HepG2 (cell line): ENCODE measurements around the gene THRAP3. TPM values are rescaled to one million over a fixed set of nuclear protein-coding genes. Genes with fewer than 3 reads are reported as not detected.
A peak's percentile ranks its signal among the peaks of the same experiment; 100 is the strongest.

Experiments
- ARID4A ChIP-seq: sonication (generic); formaldehyde crosslinking; IDR thresholded peaks from 2 replicates; pipeline ENCODE4 v1.5.0; 2020; ENCODE audit warnings: mild to moderate bottlenecking, missing genetic modification reagents, borderline replicate concordance
- ARID5B ChIP-seq: IDR thresholded peaks from 2 replicates; pipeline ENCODE4 v1.4.0; 2020; ENCODE audit warnings: mild to moderate bottlenecking, missing genetic modification reagents
- HBP1 ChIP-seq: IDR thresholded peaks from 2 replicates; pipeline ENCODE4 v1.6.1; 2016; ENCODE audit warnings: low read depth, control low read depth
- HDAC1 ChIP-seq: sonication (generic); formaldehyde crosslinking; IDR thresholded peaks from 2 replicates; pipeline ENCODE4 v1.5.1; 2020; ENCODE audit warnings: mild to moderate bottlenecking, missing genetic modification reagents
- MED13 ChIP-seq: sonication (generic); formaldehyde crosslinking; IDR thresholded peaks from 2 replicates; pipeline ENCODE4 v1.5.0; 2020; ENCODE audit warnings: missing genetic modification reagents
- SRSF4 ChIP-seq: fragments of 200-400 bp; formaldehyde crosslinking; IDR thresholded peaks from one replicate; pipeline ENCODE4 v1.6.1; 2018; ENCODE audit warnings: mild to moderate bottlenecking, low read depth, low read length, moderate library complexity; ENCODE audit not compliant: poor library complexity, severe bottlenecking
- TBX2 ChIP-seq: sonication (generic); formaldehyde crosslinking; IDR thresholded peaks from 2 replicates; pipeline ENCODE4 v1.5.0; 2020; ENCODE audit warnings: missing genetic modification reagents, mild to moderate bottlenecking, borderline replicate concordance
- ZNF264 ChIP-seq: sonication (generic); formaldehyde crosslinking; IDR thresholded peaks from 2 replicates; pipeline ENCODE4 v1.4.0; 2020; ENCODE audit warnings: missing genetic modification reagents
- ZNF562 ChIP-seq: sonication (generic); formaldehyde crosslinking; IDR thresholded peaks from 2 replicates; pipeline ENCODE4 v1.8.0; 2022; ENCODE audit warnings: missing genetic modification reagents, borderline replicate concordance
- ZNF569 ChIP-seq: sonication (generic); formaldehyde crosslinking; IDR thresholded peaks from 2 replicates; pipeline ENCODE4 v1.5.0; 2020; ENCODE audit warnings: mild to moderate bottlenecking, missing genetic modification reagents, moderate library complexity, borderline replicate concordance
- ZNF652 ChIP-seq: IDR thresholded peaks from 2 replicates; pipeline ENCODE4 v1.6.1; 2016; ENCODE audit warnings: low read depth, borderline replicate concordance
- ZNF710 ChIP-seq: sonication (generic); formaldehyde crosslinking; IDR thresholded peaks from 2 replicates; pipeline ENCODE4 v1.5.0; 2020; ENCODE audit warnings: mild to moderate bottlenecking, missing genetic modification reagents, borderline replicate concordance
- ZNF75D ChIP-seq: sonication (generic); formaldehyde crosslinking; IDR thresholded peaks from 2 replicates; pipeline ENCODE4 v1.8.1; 2023; ENCODE audit warnings: missing genetic modification reagents, mild to moderate bottlenecking, borderline replicate concordance
- ZNF773 ChIP-seq: sonication (generic); formaldehyde crosslinking; IDR thresholded peaks from 2 replicates; pipeline ENCODE4 v1.4.0; 2020; ENCODE audit warnings: missing genetic modification reagents, borderline replicate concordance
- ZSCAN21 ChIP-seq: sonication (generic); formaldehyde crosslinking; IDR thresholded peaks from 2 replicates; pipeline ENCODE4 v1.8.0; 2022; ENCODE audit warnings: mild to moderate bottlenecking, missing genetic modification reagents, moderate library complexity, borderline replicate concordance
- polyA plus RNA-seq, 8 experiments: library from polyadenylated mRNA; depleted of rRNA in 3 of 8; stranded (reverse) in 7 of 8; unstranded in 1 of 8; fragments of >200 nt; fragmentation: Illumina TruSeq in 4 of 8; extraction: Trizol in 4 of 8; gene quantifications; 2 replicates each; pipeline versions ENCODE4 v1.2.1 to v1.2.3, GENCODE V29; 2011 to 2016; ENCODE audit warnings: low read depth in 4 of 8, missing spikeins in 1 of 8, mixed read lengths in 1 of 8; ENCODE audit not compliant: insufficient read depth in 1 of 8
- total RNA-seq, 5 experiments: library from RNA; depleted of rRNA; stranded (reverse); fragments of >200 nt; fragmentation: Illumina TruSeq; extraction: Trizol; gene quantifications; 2 replicates each; pipeline ENCODE4 v1.2.3, GENCODE V29; 2016; ENCODE audit warnings: low read depth in 1 of 5

Gene THRAP3
- total and polyA plus RNA-seq, 2 of the 13 experiments (the other 11 are each of a cell fraction or from before 2014, with no cell fraction given): 45.0 to 92.6 TPM

GRCh38 chr1:36306210-36306901 is 82.1 kb downstream of the THRAP3 start, which contains the start of gene SH3D21 (continued):
- TF ChIP-seq ARID4A (CRISPR knock-in tag): peak; percentile 83
- TF ChIP-seq ZNF569 (CRISPR knock-in tag): no peak
- TF ChIP-seq ARID5B (CRISPR knock-in tag): 0 out of 2 replicates have a peak, but pooled peaks have one; percentile 12
- TF ChIP-seq ZSCAN21 (CRISPR knock-in tag): peak; percentile 46; the same call in 1 of the 2 replicates
- TF ChIP-seq ZNF75D (CRISPR knock-in tag): no peak
- no peak for TF ChIP-seq ZNF562 (CRISPR knock-in tag)
- TF ChIP-seq ZNF773 (CRISPR knock-in tag): peak; percentile 70; the same call in 1 of the 2 replicates
- TF ChIP-seq MED13 (CRISPR knock-in tag): no peak
- TF ChIP-seq ZNF652 (CRISPR knock-in tag): no peak
- no peak; the same call in 1 of the 2 replicates for TF ChIP-seq TBX2 (CRISPR knock-in tag)
- TF ChIP-seq ZNF710 (CRISPR knock-in tag): no peak; the same call in 1 of the 2 replicates
- TF ChIP-seq HBP1 (CRISPR knock-in tag): no peak
- TF ChIP-seq ZNF264 (CRISPR knock-in tag): peak; percentile 62; the same call in 1 of the 2 replicates
- no peak for TF ChIP-seq SRSF4
- TF ChIP-seq HDAC1 (CRISPR knock-in tag): peak; percentile 64; the same call in 1 of the 2 replicates
